GM21825 (cell line): ENCODE results near the gene AKR1C8.
"Not testable (repeated sequence)": the region's sequence is repeated elsewhere in the genome, so short reads cannot be mapped to it uniquely, and the experiment has no call there.

Source experiments
- ATAC-seq: cut with Tn5 transposase; IDR thresholded peaks from one replicate; pipeline ENCODE4 v1.9.1; 2021; ENCODE audit warnings: mild to moderate bottlenecking, moderate library complexity; ENCODE audit not compliant: unreplicated experiment

AKR1C8 gene

GRCh38 chr10:5184987-5185775 is at the start of gene AKR1C8:
TSS of gene AKR1C8 (minus strand) at chr10:5185150. CDS start at chr10:5185104, 46 bp downstream.
- ATAC-seq: no peak

GRCh38 chr10:5234106-5234860 is 49.3 kb upstream of the AKR1C8 start:
- no peak for ATAC-seq

- ATAC-seq: no peak
These were observed 48.4 kb upstream of the AKR1C8 start for GRCh38 chr10:5233324-5233723.

GRCh38 chr10:5229019-5229418 is 44.1 kb upstream of the AKR1C8 start:
- no peak for ATAC-seq

GRCh38 chr10:5222942-5223341 is 38.0 kb upstream of the AKR1C8 start:
- not testable (repeated sequence) for ATAC-seq

- no peak for ATAC-seq
These were observed 34.3 kb upstream of the AKR1C8 start for GRCh38 chr10:5219262-5219661.

GRCh38 chr10:5216801-5217200 is 31.9 kb upstream of the AKR1C8 start:
- ATAC-seq: no peak

- ATAC-seq: no peak
These were observed 27.0 kb upstream of the AKR1C8 start for GRCh38 chr10:5211696-5212536.

GRCh38 chr10:5210261-5210660 is 25.3 kb upstream of the AKR1C8 start:
- ATAC-seq: not testable (repeated sequence)

GRCh38 chr10:5209776-5210175 is 24.8 kb upstream of the AKR1C8 start:
- ATAC-seq: not testable (repeated sequence)

- no peak for ATAC-seq
These were observed 21.8 kb upstream of the AKR1C8 start for GRCh38 chr10:5206799-5207198.

GRCh38 chr10:5199398-5199797 is 14.4 kb upstream of the AKR1C8 start:
- ATAC-seq: no peak

- no peak for ATAC-seq
These were observed 13.4 kb upstream of the AKR1C8 start for GRCh38 chr10:5198386-5198785.

- ATAC-seq: no peak
These were observed 11.8 kb upstream of the AKR1C8 start, which contains the start of gene AKR1C4 for GRCh38 chr10:5196702-5197113. TSS of gene AKR1C4 (plus strand) at chr10:5196837. CDS start at chr10:5196868, 31 bp downstream.

- no peak for ATAC-seq
These were observed 10.9 kb upstream of the AKR1C8 start for GRCh38 chr10:5195727-5196374.

- no peak for ATAC-seq
These were observed 9.5 kb upstream of the AKR1C8 start for GRCh38 chr10:5194431-5194830.

- ATAC-seq: no peak
These were observed 3.4 kb upstream of the AKR1C8 start for GRCh38 chr10:5188358-5188757.

GRCh38 chr10:5187867-5188266 is 2.9 kb upstream of the AKR1C8 start:
- no peak for ATAC-seq

GRCh38 chr10:5183923-5184322 is 1.0 kb downstream of the AKR1C8 start:
- ATAC-seq: no peak

GRCh38 chr10:5180503-5180902 is 4.4 kb downstream of the AKR1C8 start:
- ATAC-seq: not testable (repeated sequence)

GRCh38 chr10:5175581-5175980 is 9.4 kb downstream of the AKR1C8 start:
- not testable (repeated sequence) for ATAC-seq
